Activated naive CD4-positive, alpha-beta T cell treated with anti-CD3 and anti-CD28 coated beads, Interleukin-2, amount 10 ng/mL, durations not matched to agents 7 days and 5 days (primary cell): ENCODE measurements around the gene SLC4A7.
A peak's percentile ranks its signal among the peaks of the same experiment; 100 is the strongest.
"Not testable (repeated sequence)": the region's sequence is repeated elsewhere in the genome, so short reads cannot be mapped to it uniquely, and the experiment has no call there.

Experiments
- CTCF ChIA-PET: fragments of 350-600 bp; sonication (Branson Sonifier 250); formaldehyde crosslinking; loops from one replicate; lab custom pipeline; 2021; ENCODE audit warnings: antibody characterized with exemption; lab: Charles Lee
- DNase-seq: peaks from one replicate; pipeline ENCODE4 v3.0.0-alpha.2; 2020
- H3K27ac Mint-ChIP-seq: one replicate; pipeline ENCODE4 v1.8.0; 2021; ENCODE audit warnings: mild to moderate bottlenecking, moderate library complexity, mixed read lengths
- H3K27me3 Mint-ChIP-seq: one replicate; pipeline ENCODE4 v1.8.0; 2021; ENCODE audit warnings: mild to moderate bottlenecking, mixed read lengths
- H3K36me3 Mint-ChIP-seq: one replicate; pipeline ENCODE4 v1.8.0; 2021; ENCODE audit warnings: mixed read lengths
- H3K4me1 Mint-ChIP-seq: one replicate; pipeline ENCODE4 v1.8.0; 2021; ENCODE audit warnings: mixed read lengths
- H3K4me3 Mint-ChIP-seq: one replicate; pipeline ENCODE4 v1.8.0; 2021; ENCODE audit warnings: mild to moderate bottlenecking, moderate library complexity, mixed read lengths
- H3K9me3 Mint-ChIP-seq: one replicate; pipeline ENCODE4 v1.8.0; 2021; ENCODE audit warnings: mixed read lengths

The SLC4A7 gene

DNA sequence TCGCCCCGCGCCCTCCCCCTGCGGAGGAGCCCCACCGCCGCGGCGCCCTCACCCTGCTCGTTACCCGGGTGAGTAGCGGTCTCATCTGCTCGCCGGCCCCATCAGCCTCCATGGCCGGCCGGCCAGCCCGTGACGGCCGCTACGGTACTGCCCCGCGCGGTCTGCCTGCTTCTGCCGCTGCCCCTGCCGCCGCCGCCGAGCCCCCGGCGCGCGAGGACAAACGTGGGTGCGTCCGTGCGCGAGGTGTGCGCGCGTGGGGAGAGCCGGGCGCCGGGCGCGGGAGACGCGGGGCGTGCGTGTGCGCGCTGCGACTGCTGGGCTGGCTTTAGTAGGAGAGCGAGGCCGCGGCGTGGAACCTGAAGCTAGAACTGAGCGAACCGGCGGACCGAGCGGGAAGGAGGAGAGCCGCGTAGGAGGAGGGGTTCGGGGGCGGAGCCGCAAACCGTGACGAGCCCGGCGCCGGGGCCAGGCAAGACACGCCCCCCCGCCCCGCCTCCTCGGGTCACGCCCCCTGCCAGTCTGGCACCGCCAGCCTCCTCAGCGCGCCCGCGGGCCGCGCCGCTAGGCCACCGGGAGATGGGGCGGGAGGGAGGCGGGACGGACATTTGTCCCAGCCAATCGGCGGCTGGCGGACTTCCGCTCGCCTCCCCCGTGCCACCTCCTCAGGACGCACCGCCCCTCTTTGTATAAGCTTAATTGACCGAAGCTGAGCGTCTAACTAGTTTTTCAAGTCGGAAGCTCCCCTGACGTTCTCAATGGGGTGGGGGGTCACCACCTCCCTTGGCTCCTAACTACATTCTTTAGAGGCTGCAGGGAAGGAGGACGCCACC, at the start of gene SLC4A7:
TSS of gene SLC4A7 (minus strand) at position 370 of the 830 bp plus-strand sequence. CDS start at position 112, 258 bp downstream.
- CTCF ChIA-PET, result interaction anchor here (0.5 to 1.6 kb wide), 6 partner anchors 36 to 194 kb away, joined by 3 to 4 read pairs (median 3); no protein-coding TSS in a partner anchor
- Mint-ChIP-seq H3K36me3 (peaks cover 27% of the 10 kb centered on the region), H3K4me1 (peaks cover 43% of the 10 kb centered on the region)

DNA sequence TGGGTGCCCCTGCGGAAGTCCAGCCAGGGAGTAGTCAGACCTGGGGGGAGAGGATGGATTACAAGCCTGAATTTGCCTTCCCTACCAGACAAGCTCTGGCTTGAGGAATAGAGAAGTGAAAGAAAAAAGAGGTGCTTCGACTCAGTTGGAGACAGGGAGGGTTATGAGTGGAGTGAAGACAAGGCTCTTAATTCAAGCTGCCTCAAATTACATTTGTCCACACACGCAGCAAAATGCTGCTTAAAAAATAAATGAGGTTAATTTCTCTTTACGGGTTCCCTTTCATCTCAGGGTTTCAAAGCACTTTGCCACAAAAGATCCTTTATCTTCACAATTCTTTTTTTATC, 49.0 kb upstream of the SLC4A7 start:
- no peak for DNase-seq
- Mint-ChIP-seq H3K4me3 (no peak overlapping the region), H3K9me3 (no peaks in the 10 kb centered on the region), H3K4me1 (peaks cover 18% of the 10 kb centered on the region), H3K27ac (no peak overlapping the region), H3K36me3 (peaks cover 4% of the 10 kb centered on the region), H3K27me3 (no peaks in the 10 kb centered on the region)
- CTCF ChIA-PET, result no interaction called here

More for the DNA sequence above, at the start of gene SLC4A7:
- peak within 1 kb of the TSS; percentile 94 for H3K27ac Mint-ChIP-seq
- H3K4me3 Mint-ChIP-seq, result peak within 1 kb of the TSS; percentile 99
- H3K27me3 Mint-ChIP-seq, result no peaks in the 10 kb centered on the region
- peak; percentile 99 for DNase-seq
- no peaks in the 10 kb centered on the region for H3K9me3 Mint-ChIP-seq

DNA sequence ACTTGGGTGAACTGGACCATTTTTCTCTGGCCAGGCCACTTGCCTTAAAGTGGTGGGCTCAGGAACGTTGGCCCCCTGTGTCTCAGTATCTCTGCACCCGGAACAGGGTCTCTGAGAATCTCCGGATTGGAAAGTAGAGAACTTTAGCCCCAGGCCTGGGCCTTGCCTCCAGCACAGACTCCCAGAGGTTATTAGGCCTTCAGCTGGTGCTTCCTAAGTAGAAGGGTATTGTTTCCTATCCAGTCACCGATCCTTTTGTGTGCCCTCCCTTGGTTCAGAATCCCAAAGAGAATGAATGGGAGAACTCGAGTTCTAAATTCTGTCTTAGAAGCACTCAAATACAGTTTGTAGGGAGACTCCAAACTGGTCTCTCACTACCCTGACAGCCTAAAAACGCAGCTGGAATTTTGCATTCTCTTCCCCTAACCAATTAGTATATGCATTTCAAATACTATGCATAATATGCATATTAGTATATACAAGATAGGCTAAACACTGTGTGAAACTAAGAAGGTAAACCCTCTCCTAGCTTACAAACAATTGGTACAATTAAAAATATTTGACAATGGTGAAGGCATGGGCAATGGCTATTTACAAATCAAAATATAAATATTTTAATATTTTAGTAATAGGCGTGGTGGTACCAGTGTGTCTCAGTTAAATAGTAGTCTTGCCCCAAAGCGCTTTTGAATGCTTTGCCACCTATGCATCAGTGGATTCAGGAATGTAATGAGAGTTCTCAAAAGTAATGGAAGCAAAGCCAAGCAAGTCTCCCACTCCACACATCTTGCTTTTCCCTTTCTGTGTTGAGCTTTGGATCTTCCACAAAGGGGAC, 48.5 kb upstream of the SLC4A7 start:
- Mint-ChIP-seq H3K27me3 (no peaks in the 10 kb centered on the region), H3K4me3 (no peak overlapping the region), H3K4me1 (peaks cover 18% of the 10 kb centered on the region), H3K9me3 (no peaks in the 10 kb centered on the region), H3K36me3 (peaks cover 4% of the 10 kb centered on the region), H3K27ac (no peak overlapping the region)
- DNase-seq, result no peak
- CTCF ChIA-PET, result no interaction called here

DNA sequence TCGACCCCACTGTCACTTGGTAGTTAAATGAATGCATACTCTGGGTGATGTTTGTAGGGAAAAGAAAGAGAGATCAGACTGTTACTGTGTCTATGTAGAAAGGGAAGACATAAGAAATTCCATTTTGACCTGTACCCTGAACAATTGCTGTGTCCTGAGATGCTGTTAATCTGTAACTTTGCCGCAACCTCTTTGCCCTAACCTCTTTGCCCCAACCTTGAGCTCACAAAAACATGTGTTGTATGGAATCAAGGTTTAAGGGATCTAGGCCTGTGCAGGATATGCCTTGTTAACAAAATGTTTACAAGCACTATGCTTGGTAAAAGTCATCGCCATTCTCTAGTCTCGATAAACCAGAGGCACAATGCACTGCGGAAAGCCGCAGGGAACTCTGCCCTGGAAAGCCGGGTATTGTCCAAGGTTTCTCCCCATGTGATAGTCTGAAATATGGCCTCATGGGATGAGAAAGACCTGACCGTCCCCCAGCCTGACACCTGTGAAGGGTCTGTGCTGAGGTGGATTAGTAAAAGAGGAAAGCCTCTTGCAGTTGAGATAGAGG, 47.1 kb upstream of the SLC4A7 start:
- H3K9me3 Mint-ChIP-seq, DNase-seq, H3K36me3 Mint-ChIP-seq, H3K4me3 Mint-ChIP-seq, H3K27me3 Mint-ChIP-seq, H3K27ac Mint-ChIP-seq: not testable (repeated sequence)
- CTCF ChIA-PET, result interaction anchor here (1.3 kb wide), 1 partner anchor 150 kb away, joined by 3 read pairs; no protein-coding TSS in a partner anchor
- H3K4me1 Mint-ChIP-seq, result peaks cover 18% of the 10 kb centered on the region

DNA sequence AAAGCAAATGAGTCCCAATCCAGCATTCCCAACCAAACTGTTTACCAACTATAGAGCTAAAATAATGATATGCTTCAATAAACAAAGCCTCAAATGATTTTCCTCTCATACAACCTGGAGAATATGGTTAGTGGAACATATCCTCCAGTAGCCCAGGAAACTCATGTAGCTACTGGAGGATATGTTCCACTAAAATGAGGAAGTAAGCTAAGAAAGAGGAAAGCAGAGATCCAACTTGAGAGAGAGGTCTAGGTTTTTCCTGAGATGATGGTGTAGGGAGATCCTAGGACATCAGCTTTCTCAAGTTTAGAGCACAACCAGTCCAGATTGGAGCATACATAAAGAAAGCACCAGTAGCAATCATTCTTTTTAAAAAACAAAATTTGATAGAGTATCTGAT, 44.6 kb upstream of the SLC4A7 start:
- H3K4me3 Mint-ChIP-seq, result no peak overlapping the region
- no peak for DNase-seq
- H3K36me3 Mint-ChIP-seq, result no peaks in the 10 kb centered on the region
- no peaks in the 10 kb centered on the region for H3K27me3 Mint-ChIP-seq
- CTCF ChIA-PET, result no interaction called here
- no peaks in the 10 kb centered on the region for H3K9me3 Mint-ChIP-seq
- H3K4me1 Mint-ChIP-seq, result peaks cover 8% of the 10 kb centered on the region
- H3K27ac Mint-ChIP-seq, result no peak overlapping the region

DNA sequence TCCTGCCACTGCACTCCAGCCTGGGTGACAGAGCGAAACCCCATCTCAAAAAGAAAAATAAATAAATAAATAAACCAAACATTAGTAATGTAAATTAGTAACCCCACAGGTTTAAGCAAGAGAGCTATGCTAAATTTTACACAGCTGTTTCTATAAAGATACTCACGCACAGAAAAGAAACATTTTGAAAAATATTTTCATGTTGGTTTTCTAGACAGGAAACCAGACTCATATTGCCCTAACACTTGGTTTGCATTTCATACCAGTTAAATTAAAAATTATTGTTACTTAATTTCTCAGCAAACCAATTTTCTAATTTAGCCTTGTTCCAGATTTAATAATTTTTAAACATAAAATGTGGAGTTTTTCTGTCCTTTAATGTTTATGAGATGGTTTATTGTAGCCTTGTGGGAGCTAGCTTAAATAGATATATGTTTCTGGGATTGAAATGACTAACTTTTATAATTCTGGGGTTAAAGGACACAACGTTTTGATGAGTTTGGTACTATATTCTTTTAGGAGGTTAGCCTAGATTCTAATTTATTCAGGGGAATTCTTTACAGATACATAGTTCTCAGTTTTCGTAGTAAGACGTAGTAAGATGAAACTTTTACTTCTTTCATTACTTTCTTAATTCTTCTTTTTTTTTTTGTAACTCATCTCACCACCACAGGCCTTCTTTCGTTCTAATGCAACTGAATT, 42.6 kb upstream of the SLC4A7 start:
- no peaks in the 10 kb centered on the region for H3K36me3 Mint-ChIP-seq
- H3K27me3 Mint-ChIP-seq, result no peaks in the 10 kb centered on the region
- CTCF ChIA-PET, result no interaction called here
- no peak overlapping the region for H3K4me3 Mint-ChIP-seq
- H3K4me1 Mint-ChIP-seq, result no peaks in the 10 kb centered on the region
- no peak for DNase-seq
- H3K9me3 Mint-ChIP-seq, result no peaks in the 10 kb centered on the region
- no peak overlapping the region for H3K27ac Mint-ChIP-seq

DNA sequence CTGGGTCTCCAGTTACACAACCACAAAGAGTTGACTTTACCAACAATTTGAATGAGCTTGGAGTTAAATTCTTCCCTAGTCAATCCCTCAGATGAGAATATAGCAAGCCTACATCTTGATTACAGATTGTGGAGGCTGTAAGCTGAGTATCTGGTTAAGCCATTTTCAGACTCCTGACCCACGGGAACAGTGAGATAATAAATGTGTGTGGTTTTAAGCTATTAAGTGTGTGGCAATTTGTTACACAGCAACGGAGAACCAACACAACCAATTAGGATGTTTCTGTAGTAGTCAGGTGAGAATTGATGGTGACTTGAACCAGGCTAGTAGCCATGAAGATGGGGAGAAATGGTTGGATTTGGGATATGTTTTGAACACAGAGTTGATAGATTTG, 37.7 kb upstream of the SLC4A7 start:
- no peaks in the 10 kb centered on the region for H3K4me1 Mint-ChIP-seq
- no peak overlapping the region for H3K27ac Mint-ChIP-seq
- no peak for DNase-seq
- no peak overlapping the region for H3K4me3 Mint-ChIP-seq
- CTCF ChIA-PET, result no interaction called here
- no peaks in the 10 kb centered on the region for H3K36me3 Mint-ChIP-seq
- no peaks in the 10 kb centered on the region for H3K27me3 Mint-ChIP-seq
- no peaks in the 10 kb centered on the region for H3K9me3 Mint-ChIP-seq

DNA sequence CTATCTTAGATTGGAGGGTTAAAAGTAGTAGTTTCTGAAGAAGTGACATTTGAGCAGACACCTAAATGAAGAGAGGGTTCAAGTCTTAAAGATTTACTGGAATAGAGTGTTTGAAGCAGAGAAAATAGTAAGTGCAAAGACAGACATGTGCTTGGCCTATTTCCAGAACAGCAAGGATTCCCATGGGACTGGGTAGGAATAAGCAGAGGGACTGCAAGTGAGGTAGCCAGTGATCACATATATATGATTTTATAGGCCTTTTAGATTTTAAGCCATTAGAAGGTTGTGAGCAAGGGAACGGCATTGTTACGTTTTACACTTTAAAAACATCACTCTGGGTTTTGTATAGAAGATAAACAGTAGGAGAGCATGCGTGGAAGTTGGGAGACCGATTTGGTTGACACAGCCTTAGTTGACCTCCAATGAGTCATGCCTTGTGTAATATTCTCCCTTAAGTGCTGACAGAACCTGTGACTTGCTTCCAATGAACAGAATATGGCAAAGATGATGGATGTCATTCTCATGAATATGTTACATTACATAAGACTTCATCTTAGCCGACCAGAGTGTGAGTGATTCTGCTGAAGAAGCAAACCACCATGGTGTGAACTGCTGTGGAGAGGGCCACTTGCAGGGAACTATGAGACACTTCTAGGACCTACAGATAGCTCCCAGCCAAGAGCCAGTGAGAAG, 37.1 kb upstream of the SLC4A7 start:
- DNase-seq, result no peak
- Mint-ChIP-seq H3K9me3 (no peaks in the 10 kb centered on the region), H3K27ac (no peak overlapping the region), H3K4me1 (no peaks in the 10 kb centered on the region), H3K36me3 (no peaks in the 10 kb centered on the region), H3K27me3 (no peaks in the 10 kb centered on the region), H3K4me3 (no peak overlapping the region)
- CTCF ChIA-PET, result no interaction called here

DNA sequence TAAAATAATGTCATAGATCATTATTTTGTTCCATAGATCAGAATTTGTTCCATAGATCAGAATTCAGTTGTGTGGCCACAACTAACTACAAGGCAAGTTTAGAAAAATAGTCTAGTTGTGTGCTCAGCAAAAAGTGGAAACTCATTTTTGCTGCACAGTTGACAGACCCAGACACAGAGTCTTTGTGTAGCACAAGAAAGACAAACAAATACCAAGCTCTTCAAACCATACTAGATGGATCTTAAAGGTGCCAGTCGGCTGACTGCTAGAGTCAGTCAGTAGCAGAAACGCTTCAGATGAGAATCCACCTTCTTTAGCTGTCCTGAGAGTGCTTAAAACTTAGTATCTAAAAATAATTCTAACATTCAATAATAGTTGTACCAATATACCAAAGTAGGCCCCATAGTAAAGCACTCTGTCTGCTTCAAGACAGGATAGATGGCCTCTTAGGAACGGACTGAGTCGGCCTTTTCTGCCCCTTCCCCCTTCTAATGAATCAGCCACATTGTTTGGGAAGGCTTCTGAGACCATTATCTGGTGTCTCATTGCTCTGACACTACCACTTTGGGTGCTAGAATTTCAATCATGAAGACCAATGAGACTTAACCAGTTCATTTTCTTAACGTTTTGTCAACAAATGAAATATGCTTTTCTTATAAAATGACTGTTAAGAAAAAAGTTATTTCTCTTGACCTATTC, 27.7 kb upstream of the SLC4A7 start:
- Mint-ChIP-seq H3K27ac (no peak overlapping the region), H3K9me3 (no peaks in the 10 kb centered on the region), H3K4me1 (no peaks in the 10 kb centered on the region), H3K27me3 (no peaks in the 10 kb centered on the region), H3K4me3 (no peak overlapping the region), H3K36me3 (no peaks in the 10 kb centered on the region)
- DNase-seq, result no peak
- CTCF ChIA-PET, result interaction anchor here (0.6 kb wide), 1 partner anchor 8 kb away, joined by 4 read pairs; no protein-coding TSS in a partner anchor

DNA sequence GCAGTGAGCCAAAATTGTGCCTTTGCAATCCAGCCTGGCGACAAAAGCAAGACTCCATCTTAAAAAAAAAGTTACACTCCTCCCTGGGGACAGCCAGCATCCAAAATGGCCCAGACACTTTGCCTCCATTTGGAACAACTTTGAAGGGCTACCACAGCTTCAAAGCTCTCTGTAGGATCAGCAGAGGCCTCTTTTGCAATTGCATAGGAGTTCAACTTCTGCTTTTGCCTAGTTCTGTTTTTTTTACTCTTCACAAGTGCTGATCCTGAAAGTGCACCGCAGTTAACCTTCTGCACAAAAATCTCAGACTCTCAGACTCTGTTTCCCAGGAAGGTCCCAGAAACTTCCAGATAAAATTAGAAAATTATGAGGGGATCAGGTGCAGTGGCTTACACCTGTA, 25.2 kb upstream of the SLC4A7 start:
- Mint-ChIP-seq H3K36me3 (no peaks in the 10 kb centered on the region), H3K9me3 (no peaks in the 10 kb centered on the region)
- CTCF ChIA-PET, result no interaction called here

DNA sequence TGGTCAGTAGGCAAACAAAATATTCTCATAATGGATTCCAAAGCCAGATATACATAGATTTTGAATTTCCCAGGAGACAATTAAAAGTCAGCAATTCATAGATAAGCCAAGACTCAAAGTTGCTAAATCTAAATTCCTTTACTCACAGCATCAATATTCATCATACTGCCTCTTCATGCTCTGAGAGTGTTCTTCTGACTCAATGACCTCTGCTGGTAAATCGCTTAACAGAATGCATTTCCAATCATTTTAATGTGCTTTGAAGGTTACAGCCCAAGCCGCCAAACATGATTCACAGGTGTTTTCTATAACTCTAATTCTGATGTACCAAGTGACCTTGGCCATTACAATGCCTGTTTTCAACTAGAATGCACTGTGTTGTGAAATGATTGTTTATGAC, 24.2 kb upstream of the SLC4A7 start:
- H3K9me3 Mint-ChIP-seq, result no peaks in the 10 kb centered on the region
- no peak overlapping the region for H3K4me3 Mint-ChIP-seq
- no peak overlapping the region for H3K27ac Mint-ChIP-seq
- CTCF ChIA-PET, result no interaction called here
- peaks cover under 1% of the 10 kb centered on the region for H3K27me3 Mint-ChIP-seq
- DNase-seq, result no peak
- H3K36me3 Mint-ChIP-seq, result no peaks in the 10 kb centered on the region
- H3K4me1 Mint-ChIP-seq, result no peaks in the 10 kb centered on the region

More for the DNA sequence above, 25.2 kb upstream of the SLC4A7 start:
- H3K4me3 Mint-ChIP-seq, result no peak overlapping the region
- no peak overlapping the region for H3K27ac Mint-ChIP-seq
- no peaks in the 10 kb centered on the region for H3K4me1 Mint-ChIP-seq
- H3K27me3 Mint-ChIP-seq, result no peaks in the 10 kb centered on the region
- no peak for DNase-seq

DNA sequence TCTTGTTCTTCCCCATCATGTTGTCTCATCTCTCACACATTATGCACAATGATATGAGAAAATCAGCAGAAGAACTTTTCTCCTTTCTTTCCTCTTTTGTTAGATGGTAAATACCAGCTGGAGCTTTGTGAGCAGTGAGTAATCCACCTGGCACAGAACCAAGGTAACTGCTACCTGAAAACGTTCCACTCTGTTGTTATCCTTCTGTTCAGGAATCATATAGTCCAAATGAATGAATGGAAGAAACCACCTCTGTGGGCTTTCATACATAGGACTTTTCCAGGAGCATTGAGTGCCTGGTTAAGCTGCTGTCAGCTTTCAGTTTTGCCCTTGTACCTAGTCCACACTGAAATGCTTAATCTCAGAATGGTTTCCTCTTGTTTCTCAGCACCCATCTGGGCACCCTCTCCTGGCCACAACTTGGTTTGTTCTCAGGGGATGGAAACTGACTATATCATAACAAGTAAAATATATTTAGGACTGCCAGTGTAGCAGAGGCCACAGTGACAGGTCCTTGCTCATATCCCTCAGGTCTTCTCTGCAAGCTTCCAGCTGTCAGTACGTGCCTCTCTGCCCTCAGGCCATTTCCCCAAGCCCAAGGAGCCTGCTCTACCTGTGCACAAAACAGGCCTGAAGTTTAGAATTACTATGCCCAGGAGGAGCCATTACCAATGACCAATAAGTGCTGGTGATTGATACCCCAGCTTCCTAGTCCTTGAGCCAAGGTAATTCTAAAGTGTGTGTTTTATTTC, 23.5 kb upstream of the SLC4A7 start:
- CTCF ChIA-PET, result no interaction called here
- H3K36me3 Mint-ChIP-seq, result no peaks in the 10 kb centered on the region
- H3K4me3 Mint-ChIP-seq, result no peak overlapping the region
- peaks cover 5% of the 10 kb centered on the region for H3K27me3 Mint-ChIP-seq
- H3K27ac Mint-ChIP-seq, result no peak overlapping the region
- H3K9me3 Mint-ChIP-seq, result no peaks in the 10 kb centered on the region
- no peak for DNase-seq
- no peaks in the 10 kb centered on the region for H3K4me1 Mint-ChIP-seq
